Measurements from ENCODE around the gene STK35. TPM values are rescaled to one million over a fixed set of nuclear protein-coding genes. Genes with fewer than 3 reads are reported as not detected.
A peak's percentile ranks its signal among the peaks of the same experiment; 100 is the strongest.

The STK35 gene
- total and polyA plus RNA-seq, 2 of the 13 experiments (the other 11 are each of a cell fraction or from before 2014, with no cell fraction given), result 27.4 to 29.8 TPM

DNA sequence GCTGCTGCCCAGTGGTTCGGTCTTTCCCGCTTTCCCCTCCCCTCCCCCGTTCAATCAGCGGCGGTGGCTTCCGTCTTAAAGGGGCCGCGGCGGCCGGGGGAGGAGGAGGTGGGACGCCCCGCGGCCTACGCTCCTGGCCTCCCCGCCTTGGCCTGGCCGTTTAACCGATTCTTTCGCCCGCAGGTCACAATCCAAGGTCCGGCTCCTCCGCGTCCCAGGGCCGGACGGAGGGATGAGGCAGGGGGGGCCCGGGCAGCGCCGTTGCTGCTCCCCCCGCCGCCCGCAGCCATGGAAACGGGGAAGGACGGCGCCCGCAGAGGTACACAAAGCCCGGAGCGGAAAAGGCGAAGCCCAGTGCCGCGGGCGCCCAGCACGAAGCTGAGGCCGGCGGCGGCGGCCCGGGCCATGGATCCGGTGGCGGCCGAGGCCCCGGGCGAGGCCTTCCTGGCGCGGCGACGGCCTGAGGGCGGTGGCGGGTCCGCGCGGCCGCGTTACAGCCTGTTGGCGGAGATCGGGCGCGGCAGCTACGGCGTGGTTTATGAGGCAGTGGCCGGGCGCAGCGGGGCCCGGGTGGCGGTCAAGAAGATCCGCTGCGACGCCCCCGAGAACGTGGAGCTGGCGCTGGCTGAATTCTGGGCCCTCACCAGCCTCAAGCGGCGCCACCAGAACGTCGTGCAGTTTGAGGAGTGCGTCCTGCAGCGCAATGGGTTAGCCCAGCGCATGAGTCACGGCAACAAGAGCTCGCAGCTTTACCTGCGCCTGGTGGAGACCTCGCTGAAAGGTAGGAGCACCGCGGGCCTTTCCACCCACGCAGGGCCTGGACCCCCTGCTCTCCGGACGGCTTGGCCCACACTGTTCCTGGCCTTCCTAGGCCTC is 1.2 kb downstream of the STK35 start (continued):
- TF ChIP-seq TSC22D2 (CRISPR knock-in tag; IDR thresholded peaks at IDR 0.05; ENCODE audit: borderline replicate concordance), result peak; percentile 59
- no peak for TF ChIP-seq RXRB (CRISPR knock-in tag; IDR thresholded peaks at IDR 0.05; ENCODE audit: borderline replicate concordance)
- TF ChIP-seq, protein P1, sequence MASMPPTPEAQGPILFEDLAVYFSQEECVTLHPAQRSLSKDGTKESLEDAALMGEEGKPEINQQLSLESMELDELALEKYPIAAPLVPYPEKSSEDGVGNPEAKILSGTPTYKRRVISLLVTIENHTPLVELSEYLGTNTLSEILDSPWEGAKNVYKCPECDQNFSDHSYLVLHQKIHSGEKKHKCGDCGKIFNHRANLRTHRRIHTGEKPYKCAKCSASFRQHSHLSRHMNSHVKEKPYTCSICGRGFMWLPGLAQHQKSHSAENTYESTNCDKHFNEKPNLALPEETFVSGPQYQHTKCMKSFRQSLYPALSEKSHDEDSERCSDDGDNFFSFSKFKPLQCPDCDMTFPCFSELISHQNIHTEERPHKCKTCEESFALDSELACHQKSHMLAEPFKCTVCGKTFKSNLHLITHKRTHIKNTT (CRISPR knock-in tag; IDR thresholded peaks at IDR 0.05), result peak; percentile 46; the same call in 1 of the 2 replicates
- TF ChIP-seq ISL2 (CRISPR knock-in tag; IDR thresholded peaks at IDR 0.05), result peak; percentile 31
- TF ChIP-seq ZNF740 (CRISPR knock-in tag; IDR thresholded peaks at IDR 0.05), result peak; percentile 90
- TF ChIP-seq, protein P2, sequence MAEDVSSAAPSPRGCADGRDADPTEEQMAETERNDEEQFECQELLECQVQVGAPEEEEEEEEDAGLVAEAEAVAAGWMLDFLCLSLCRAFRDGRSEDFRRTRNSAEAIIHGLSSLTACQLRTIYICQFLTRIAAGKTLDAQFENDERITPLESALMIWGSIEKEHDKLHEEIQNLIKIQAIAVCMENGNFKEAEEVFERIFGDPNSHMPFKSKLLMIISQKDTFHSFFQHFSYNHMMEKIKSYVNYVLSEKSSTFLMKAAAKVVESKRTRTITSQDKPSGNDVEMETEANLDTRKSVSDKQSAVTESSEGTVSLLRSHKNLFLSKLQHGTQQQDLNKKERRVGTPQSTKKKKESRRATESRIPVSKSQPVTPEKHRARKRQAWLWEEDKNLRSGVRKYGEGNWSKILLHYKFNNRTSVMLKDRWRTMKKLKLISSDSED (CRISPR knock-in tag; IDR thresholded peaks at IDR 0.05), result 0 out of 2 replicates have a peak, but pooled peaks have one; percentile 24
- TF ChIP-seq, protein P3, sequence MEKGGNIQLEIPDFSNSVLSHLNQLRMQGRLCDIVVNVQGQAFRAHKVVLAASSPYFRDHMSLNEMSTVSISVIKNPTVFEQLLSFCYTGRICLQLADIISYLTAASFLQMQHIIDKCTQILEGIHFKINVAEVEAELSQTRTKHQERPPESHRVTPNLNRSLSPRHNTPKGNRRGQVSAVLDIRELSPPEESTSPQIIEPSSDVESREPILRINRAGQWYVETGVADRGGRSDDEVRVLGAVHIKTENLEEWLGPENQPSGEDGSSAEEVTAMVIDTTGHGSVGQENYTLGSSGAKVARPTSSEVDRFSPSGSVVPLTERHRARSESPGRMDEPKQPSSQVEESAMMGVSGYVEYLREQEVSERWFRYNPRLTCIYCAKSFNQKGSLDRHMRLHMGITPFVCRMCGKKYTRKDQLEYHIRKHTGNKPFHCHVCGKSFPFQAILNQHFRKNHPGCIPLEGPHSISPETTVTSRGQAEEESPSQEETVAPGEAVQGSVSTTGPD (CRISPR knock-in tag; IDR thresholded peaks at IDR 0.05), result peak; percentile 58; the same call in 1 of the 2 replicates
- no peak for TF ChIP-seq MAFG (CRISPR knock-in tag; IDR thresholded peaks at IDR 0.05)
- no peak for TF ChIP-seq NKX3-1 (CRISPR knock-in tag; IDR thresholded peaks at IDR 0.05)
- no peak for TF ChIP-seq ZNF605 (CRISPR knock-in tag; IDR thresholded peaks at IDR 0.05)
- TF ChIP-seq ZFYVE20 (CRISPR knock-in tag; IDR thresholded peaks at IDR 0.05; ENCODE audit: borderline replicate concordance, low read depth), result peak; percentile 63; the same call in 1 of the 2 replicates
- no peak for TF ChIP-seq KDM6A (CRISPR knock-in tag; IDR thresholded peaks at IDR 0.05; ENCODE audit: low read depth)
- no peak for TF ChIP-seq ZBTB33 (CRISPR knock-in tag; IDR thresholded peaks at IDR 0.05)
- no peak; the same call in 1 of the 2 replicates for TF ChIP-seq HINFP (CRISPR knock-in tag; IDR thresholded peaks at IDR 0.05; ENCODE audit: low read depth)
- peak; percentile 89 for TF ChIP-seq ZSCAN31 (CRISPR knock-in tag; IDR thresholded peaks at IDR 0.05; ENCODE audit: low read depth)
- TF ChIP-seq ZNF10 (CRISPR knock-in tag; IDR thresholded peaks at IDR 0.05; ENCODE audit: borderline replicate concordance, low read depth), result peak; percentile 96; the same call in 1 of the 2 replicates
- TF ChIP-seq RELA (CRISPR knock-in tag; IDR thresholded peaks at IDR 0.05), result no peak
- TF ChIP-seq ZBTB7A (CRISPR knock-in tag; IDR thresholded peaks at IDR 0.05), result 0 out of 2 replicates have a peak, but pooled peaks have one; percentile 42
- no peak; the same call in 1 of the 2 replicates for TF ChIP-seq HNRNPUL1 (IDR thresholded peaks at IDR 0.05; ENCODE audit: low read depth, low read length)
- TF ChIP-seq MED1 (CRISPR knock-in tag; IDR thresholded peaks at IDR 0.05), result no peak; the same call in 1 of the 2 replicates

All from HepG2 (cell line).